ENCODE results near the gene TBC1D9B.

TBC1D9B gene

GRCh38 chr5:179854356-179854755 is 53.3 kb downstream of the TBC1D9B start:
- Histone ChIP-seq H3K4me1 (ENCODE audit: control insufficient read depth in 1 of 2, insufficient read depth in 1 of 2, low read depth in 1 of 2, low read length in 1 of 2) (peaks cover 10 to 15% of the 10 kb centered on the region in 2 experiments), H3K4me3 (ENCODE audit: low read depth in 1 of 2, low read length in 1 of 2) (no peak overlapping the region), H3K27me3 (no peaks in the 10 kb centered on the region), H3K36me3 (peaks cover 11% of the 10 kb centered on the region), H3K9me3 (no peaks in the 10 kb centered on the region), H3K27ac (no peak overlapping the region)
- no peak for TF ChIP-seq CTCF (IDR thresholded peaks at IDR 0.05)

GRCh38 chr5:179852993-179853547 is 54.6 kb downstream of the TBC1D9B start:
- H3K27ac ChIP-seq: no peak overlapping the region

GRCh38 chr5:179841621-179842020 is 66.1 kb downstream of the TBC1D9B start:
- no peak for TF ChIP-seq CTCF (IDR thresholded peaks at IDR 0.05)

More at GRCh38 chr5:179852993-179853547, 54.6 kb downstream of the TBC1D9B start:
- H3K36me3 ChIP-seq: peaks cover 11% of the 10 kb centered on the region
- H3K4me1 ChIP-seq (ENCODE audit: control insufficient read depth in 1 of 2, insufficient read depth in 1 of 2, low read depth in 1 of 2, low read length in 1 of 2): peaks cover 3 to 4% of the 10 kb centered on the region in 2 experiments
- H3K4me3 ChIP-seq (ENCODE audit: low read depth in 1 of 2, low read length in 1 of 2): no peak overlapping the region
- no peaks in the 10 kb centered on the region for H3K27me3 ChIP-seq
- H3K9me3 ChIP-seq: no peaks in the 10 kb centered on the region
- TF ChIP-seq CTCF (IDR thresholded peaks at IDR 0.05): no peak

GRCh38 chr5:179840766-179841165 is 66.9 kb downstream of the TBC1D9B start:
- Histone ChIP-seq H3K36me3 (peaks cover 42% of the 10 kb centered on the region), H3K4me3 (ENCODE audit: low read depth in 1 of 2, low read length in 1 of 2) (no peak overlapping the region), H3K27ac (no peak overlapping the region), H3K9me3 (no peaks in the 10 kb centered on the region), H3K4me1 (ENCODE audit: control insufficient read depth in 1 of 2, insufficient read depth in 1 of 2, low read depth in 1 of 2, low read length in 1 of 2) (peaks cover 0 to 4% of the 10 kb centered on the region in 2 experiments), H3K27me3 (no peaks in the 10 kb centered on the region)
- TF ChIP-seq CTCF (IDR thresholded peaks at IDR 0.05): no peak

More at GRCh38 chr5:179841621-179842020, 66.1 kb downstream of the TBC1D9B start:
- Histone ChIP-seq H3K9me3 (no peaks in the 10 kb centered on the region), H3K27ac (no peak overlapping the region), H3K4me1 (ENCODE audit: control insufficient read depth in 1 of 2, insufficient read depth in 1 of 2, low read depth in 1 of 2, low read length in 1 of 2) (peaks cover 0 to 4% of the 10 kb centered on the region in 2 experiments), H3K36me3 (peaks cover 33% of the 10 kb centered on the region), H3K27me3 (no peaks in the 10 kb centered on the region), H3K4me3 (ENCODE audit: low read depth in 1 of 2, low read length in 1 of 2) (no peak overlapping the region)

GRCh38 chr5:179840321-179840720 is 67.4 kb downstream of the TBC1D9B start:
- Histone ChIP-seq H3K4me3 (ENCODE audit: low read depth in 1 of 2, low read length in 1 of 2) (no peak overlapping the region), H3K9me3 (no peaks in the 10 kb centered on the region), H3K4me1 (ENCODE audit: control insufficient read depth in 1 of 2, insufficient read depth in 1 of 2, low read depth in 1 of 2, low read length in 1 of 2) (peaks cover 0 to 4% of the 10 kb centered on the region in 2 experiments), H3K36me3 (peaks cover 46% of the 10 kb centered on the region), H3K27ac (no peak overlapping the region), H3K27me3 (no peaks in the 10 kb centered on the region)
- no peak for TF ChIP-seq CTCF (IDR thresholded peaks at IDR 0.05)

Data from neutrophil (primary cell).